COLO668 (cell line): ENCODE measurements around the gene IFNGR2.
"Not testable (repeated sequence)": the region's sequence is repeated elsewhere in the genome, so short reads cannot be mapped to it uniquely, and the experiment has no call there.

ENCODE experiments used
- DNase-seq: peaks from one replicate; lab custom pipeline; 2025; ENCODE audit not compliant: unreplicated experiment; lab: John Stamatoyannopoulos, UW

IFNGR2 gene

DNA sequence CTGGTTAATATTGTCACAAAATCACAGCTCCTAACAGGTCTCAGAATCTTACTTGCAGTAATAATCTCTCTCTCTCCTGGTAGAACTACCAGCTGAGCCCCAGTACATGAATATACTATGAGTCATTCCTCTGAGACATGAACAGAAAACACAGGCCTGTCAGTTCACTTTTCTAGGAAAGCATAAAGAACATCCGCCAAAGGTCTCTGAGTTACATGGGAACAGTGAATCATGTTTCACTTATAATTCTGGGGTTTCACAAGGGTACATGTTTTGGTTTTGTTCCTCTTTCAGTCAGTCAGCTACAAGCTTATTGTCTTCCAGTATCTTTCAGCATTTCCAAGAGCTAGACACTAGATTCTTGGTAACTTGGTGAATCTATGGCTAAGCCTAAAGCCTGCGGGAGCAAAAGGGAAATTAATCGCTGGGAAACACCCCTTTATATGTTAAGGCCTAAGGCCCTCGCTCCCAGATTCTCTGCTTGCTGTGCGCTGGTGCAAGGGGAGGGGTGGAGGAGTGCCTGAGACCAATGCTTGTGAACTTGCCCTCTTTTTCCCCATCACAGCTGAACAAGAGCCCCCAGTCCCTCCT is 31.7 kb downstream of the IFNGR2 start:
- no peak for DNase-seq

DNA sequence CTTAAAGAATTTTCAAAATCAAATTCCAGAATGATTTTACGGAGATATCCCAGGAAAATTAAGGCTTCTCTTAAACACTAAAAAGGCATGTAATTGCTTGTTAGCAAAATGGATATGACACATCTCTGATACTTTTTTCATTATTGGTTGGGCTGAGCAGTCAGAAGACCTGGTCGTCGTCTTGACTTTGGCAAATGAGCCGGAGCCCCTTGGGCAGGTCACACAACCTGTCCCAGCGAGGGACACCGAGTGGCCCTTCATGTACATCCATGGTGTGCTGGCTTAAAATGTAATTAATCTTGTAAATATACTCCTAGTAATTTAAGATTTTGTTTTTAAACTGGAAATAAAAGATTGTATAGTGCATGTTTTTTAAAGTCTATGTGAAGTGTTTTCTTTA is 33.9 kb downstream of the IFNGR2 start:
- DNase-seq: no peak

DNA sequence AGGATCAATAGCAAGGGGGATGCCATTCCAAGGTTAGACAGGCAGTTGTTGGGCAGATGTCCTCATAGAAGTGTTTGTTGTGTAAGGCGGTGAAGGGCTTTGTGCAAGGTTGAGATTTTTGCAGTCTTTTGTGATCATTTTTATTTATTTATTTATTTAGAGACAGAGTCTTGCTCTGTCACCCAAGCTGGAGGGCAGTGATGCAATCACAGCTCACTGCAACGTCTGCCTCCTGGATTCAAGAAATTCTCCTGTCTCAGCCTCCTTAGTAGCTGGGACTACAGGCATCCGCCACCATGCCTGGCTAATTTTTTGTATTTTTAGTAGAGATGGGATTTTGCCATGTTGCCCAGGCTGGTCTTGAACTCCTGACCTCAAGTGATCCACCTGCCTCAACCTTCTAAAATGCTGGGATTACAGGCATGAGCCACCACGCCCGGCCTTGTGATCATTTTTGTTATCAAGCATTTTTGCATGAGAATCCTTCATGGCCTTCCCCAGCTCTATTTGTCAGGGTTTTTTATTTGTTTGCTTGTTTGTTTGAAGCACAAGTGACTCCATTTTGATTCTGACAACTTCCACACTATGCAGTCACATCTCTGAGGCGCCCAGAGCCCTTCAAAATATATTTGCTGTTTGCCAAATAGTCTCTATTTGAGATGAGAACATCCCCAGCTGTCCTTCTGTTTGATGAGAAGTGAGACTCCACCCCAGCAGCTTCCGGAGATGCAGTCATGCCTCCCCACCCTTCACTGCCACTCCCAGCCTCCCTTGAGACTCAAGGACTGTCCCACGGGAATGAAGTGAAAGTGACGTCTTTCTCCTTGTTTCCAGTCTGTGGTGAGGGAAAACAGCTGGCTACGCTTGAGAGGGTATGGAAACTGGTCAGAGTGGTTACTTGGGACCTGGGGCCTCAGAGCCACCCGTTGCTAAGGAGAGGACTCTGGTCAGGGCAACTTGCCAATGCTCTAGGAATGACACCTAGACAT is 38.6 kb downstream of the IFNGR2 start:
- peak; percentile 84 for DNase-seq

GRCh38 chr21:33443194-33443593 is 40.0 kb downstream of the IFNGR2 start:
- no peak for DNase-seq

GRCh38 chr21:33444499-33444898 is 41.3 kb downstream of the IFNGR2 start:
- DNase-seq: no peak

DNA sequence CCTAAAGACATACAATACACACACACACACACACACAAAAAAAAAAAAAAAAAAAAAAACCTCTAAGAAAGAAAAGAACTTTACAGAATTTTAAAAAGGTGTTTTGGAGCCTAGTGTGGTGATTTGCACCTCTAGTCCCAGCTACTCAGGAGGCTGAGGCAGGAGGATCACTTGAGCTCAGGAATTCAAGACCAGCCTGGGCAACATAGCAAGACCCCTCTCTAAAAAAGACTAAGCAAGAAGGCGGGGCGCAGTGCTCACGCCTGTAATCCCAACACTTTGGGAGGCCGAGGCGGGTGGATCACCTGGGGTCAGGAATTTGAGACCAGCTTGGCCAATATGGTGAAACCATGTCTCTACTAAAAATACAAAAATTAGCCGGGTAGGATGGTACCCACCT is 43.4 kb downstream of the IFNGR2 start:
- DNase-seq: not testable (repeated sequence)

- no peak for DNase-seq
Measured at GRCh38 chr21:33449616-33450015, 46.4 kb downstream of the IFNGR2 start.

DNA sequence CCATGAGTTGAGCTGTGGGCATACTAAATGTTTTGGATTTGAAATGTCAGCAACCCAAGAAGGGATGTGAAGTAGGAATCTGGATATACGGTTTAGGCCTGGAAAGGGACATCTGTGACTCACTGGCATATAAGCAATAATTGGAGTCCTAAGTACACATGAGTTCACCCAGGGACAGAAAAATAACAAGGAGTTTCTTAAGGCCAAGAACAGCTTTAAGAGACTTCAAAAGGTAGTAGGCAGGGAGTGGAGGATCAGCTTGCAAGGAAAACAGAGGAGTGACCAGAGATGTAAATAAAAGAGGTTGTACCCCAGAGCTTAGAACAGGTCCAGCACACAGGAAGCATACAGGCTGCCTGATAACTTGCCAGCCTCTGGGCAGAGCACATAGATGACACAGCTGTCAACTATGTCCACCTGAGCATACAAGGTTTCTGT is 48.4 kb downstream of the IFNGR2 start:
- DNase-seq: peak; percentile 16

GRCh38 chr21:33452362-33452761 is 49.1 kb downstream of the IFNGR2 start:
- no peak for DNase-seq

- no peak for DNase-seq
Measured at GRCh38 chr21:33455686-33456446, 52.7 kb downstream of the IFNGR2 start.

DNA sequence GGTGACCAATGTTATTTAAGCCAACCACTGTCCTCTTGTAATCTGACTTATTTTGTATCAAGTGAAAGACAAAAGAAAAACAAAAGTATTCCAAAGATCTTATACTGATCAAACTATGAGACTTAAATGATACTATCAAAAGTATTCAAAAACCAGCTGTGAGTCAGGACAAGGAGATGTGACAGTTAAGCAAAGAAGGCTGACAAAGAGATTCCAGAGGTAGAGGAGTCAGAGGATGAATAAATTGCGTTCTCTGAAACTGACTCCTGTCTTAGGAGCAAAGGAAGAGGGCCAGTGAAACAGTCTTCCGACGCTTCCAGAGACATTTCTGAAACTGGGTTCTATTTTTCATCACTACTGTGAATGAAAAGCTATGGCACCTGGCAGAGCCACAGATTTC is 55.6 kb downstream of the IFNGR2 start:
- DNase-seq: no peak

GRCh38 chr21:33461538-33462250 is 58.5 kb downstream of the IFNGR2 start:
- DNase-seq: no peak

GRCh38 chr21:33469183-33469582 is 66.0 kb downstream of the IFNGR2 start:
- not testable (repeated sequence) for DNase-seq

DNA sequence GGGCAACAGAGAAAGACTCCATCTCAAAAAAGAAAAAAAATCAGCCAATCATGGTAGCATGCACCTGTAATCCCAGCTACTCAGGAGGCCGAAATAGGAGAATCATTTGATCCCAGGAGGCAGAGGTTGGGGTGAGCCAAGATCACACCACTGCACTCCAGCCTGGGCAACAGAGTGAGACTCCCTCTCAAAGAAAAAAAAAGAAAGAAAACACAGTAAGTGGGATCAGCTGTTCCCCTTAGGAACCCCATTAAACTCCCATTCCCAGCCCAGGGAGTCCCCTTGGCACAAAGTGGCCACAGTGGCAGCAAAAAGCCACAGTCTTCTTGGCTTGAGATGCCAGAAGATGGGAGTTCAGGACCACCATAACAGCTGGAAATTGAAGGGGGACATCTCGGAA is 67.5 kb downstream of the IFNGR2 start:
- no peak for DNase-seq

DNA sequence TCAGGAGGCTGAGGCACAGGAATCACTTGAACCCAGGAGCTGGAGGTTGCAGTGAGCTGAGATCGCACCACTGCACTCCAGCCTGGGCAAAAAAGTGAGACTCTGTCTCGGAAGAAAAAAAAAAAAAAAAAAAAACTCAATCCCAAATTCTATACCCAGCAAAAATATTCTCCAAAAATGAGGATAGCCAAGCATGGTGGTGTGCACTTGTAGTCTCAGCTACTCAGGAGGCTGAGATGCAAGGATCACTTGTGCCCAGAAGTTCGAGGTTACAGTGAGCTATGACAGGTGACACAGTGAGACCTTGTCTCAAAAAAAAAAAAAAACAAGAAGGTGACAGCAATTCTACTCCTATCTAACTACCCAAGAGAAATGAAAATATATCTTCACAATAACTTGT is 70.1 kb downstream of the IFNGR2 start:
- DNase-seq: no peak

- no peak for DNase-seq
Measured at GRCh38 chr21:33477066-33477465, 73.9 kb downstream of the IFNGR2 start.

- no peak for DNase-seq
Measured at GRCh38 chr21:33478182-33478581, 75.0 kb downstream of the IFNGR2 start.

DNA sequence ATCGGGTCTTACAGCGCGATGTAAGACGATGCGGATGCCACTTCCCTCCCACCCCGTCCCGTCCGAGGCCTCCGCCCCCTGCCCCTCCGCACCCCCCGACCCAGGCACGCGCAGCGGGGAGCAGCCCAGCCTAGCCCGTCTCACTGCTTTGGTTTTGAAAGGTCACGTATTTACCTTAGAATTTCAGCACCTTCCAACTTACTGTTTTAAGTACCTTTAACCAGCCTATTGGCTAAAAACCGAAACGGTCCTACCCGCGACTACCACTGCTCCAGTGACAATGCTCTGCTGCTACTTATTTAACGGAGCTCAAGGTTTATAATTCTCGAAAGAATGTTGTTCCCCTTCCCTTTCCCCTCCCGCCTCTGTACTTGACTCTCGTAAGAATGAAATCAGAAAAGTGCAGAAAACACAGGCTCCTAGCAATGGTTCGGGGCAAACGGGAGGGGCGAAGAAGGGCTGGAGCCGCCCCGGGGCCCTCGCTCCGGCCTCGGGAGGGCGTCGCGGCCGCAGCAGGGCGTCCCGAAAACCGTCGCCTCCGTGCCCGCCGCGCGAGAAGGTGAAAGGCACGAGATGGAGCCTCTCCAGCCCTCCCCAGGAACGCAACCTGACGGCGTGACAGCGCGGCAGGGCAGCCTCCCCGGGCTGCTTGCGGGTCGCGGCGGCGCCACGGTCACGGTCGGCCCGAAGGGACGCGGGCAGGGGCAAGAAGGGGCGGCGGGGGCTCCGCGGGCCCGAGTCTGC is 75.9 kb downstream of the IFNGR2 start:
- DNase-seq: peak; percentile 76

- DNase-seq: peak; percentile 99
Measured at GRCh38 chr21:33479679-33480480, 76.7 kb downstream of the IFNGR2 start, which contains the start of gene TMEM50B. Gene TMEM50B, minus strand, starts transcription at chr21:33479974. Its CDS starts 11,089 bp downstream, at chr21:33468885.
